GM21619 (cell line): ENCODE measurements around the gene TGFBR3.
A peak's percentile ranks its signal among the peaks of the same experiment; 100 is the strongest.

Experiments used
- ATAC-seq: cut with Tn5 transposase; IDR thresholded peaks from one replicate; pipeline ENCODE4 v1.9.1; 2021; ENCODE audit not compliant: unreplicated experiment

TGFBR3 gene

GRCh38 chr1:91885716-91886506 is at the start of gene TGFBR3:
TSS of gene TGFBR3 (minus strand) at chr1:91886151. CDS start at chr1:91861531, 24,620 bp downstream.
- ATAC-seq = peak; percentile 61

- no peak for ATAC-seq
Observed at GRCh38 chr1:91929250-91929649, 43.3 kb upstream of the TGFBR3 start.

GRCh38 chr1:91928026-91928425 is 42.1 kb upstream of the TGFBR3 start:
- ATAC-seq = no peak

- ATAC-seq = no peak
Observed at GRCh38 chr1:91925644-91926435, 39.9 kb upstream of the TGFBR3 start.

GRCh38 chr1:91924146-91924545 is 38.2 kb upstream of the TGFBR3 start:
- ATAC-seq = no peak

GRCh38 chr1:91919962-91920361 is 34.0 kb upstream of the TGFBR3 start:
- no peak for ATAC-seq

GRCh38 chr1:91916811-91917460 is 31.0 kb upstream of the TGFBR3 start:
- ATAC-seq = no peak

GRCh38 chr1:91916046-91916445 is 30.1 kb upstream of the TGFBR3 start:
- no peak for ATAC-seq

GRCh38 chr1:91913018-91913417 is 27.1 kb upstream of the TGFBR3 start:
- ATAC-seq = no peak

GRCh38 chr1:91912266-91912665 is 26.3 kb upstream of the TGFBR3 start:
- no peak for ATAC-seq

- no peak for ATAC-seq
Observed at GRCh38 chr1:91901231-91901630, 15.3 kb upstream of the TGFBR3 start.

GRCh38 chr1:91900562-91900961 is 14.6 kb upstream of the TGFBR3 start:
- no peak for ATAC-seq

- ATAC-seq = no peak
Observed at GRCh38 chr1:91897016-91897415, 11.1 kb upstream of the TGFBR3 start.

- ATAC-seq = no peak
Observed at GRCh38 chr1:91895832-91896556, 10.0 kb upstream of the TGFBR3 start.

- ATAC-seq = no peak
Observed at GRCh38 chr1:91894036-91894761, 8.2 kb upstream of the TGFBR3 start.

- ATAC-seq = no peak
Observed at GRCh38 chr1:91891969-91892368, 6.0 kb upstream of the TGFBR3 start.

- no peak for ATAC-seq
Observed at GRCh38 chr1:91891454-91891853, 5.5 kb upstream of the TGFBR3 start.

- no peak for ATAC-seq
Observed at GRCh38 chr1:91889717-91890459, 3.9 kb upstream of the TGFBR3 start.

GRCh38 chr1:91885213-91885715 is 687 bp downstream of the TGFBR3 start:
- ATAC-seq = peak; percentile 15
